Prostate gland (tissue), 2 donors: Measurements from ENCODE around the gene BCL2L12. TPM values are rescaled to one million over a fixed set of nuclear protein-coding genes. Genes with fewer than 3 reads are reported as not detected.

Experiments
- DNase-seq: peaks from one replicate; pipeline ENCODE4 v3.0.0-alpha.2; 2019; ENCODE audit warnings: low spot score
- H3K27ac ChIP-seq, 2 donors: fragments of 200-600 bp; sonication (generic); 2 replicates each; pipeline ENCODE4 v1.5.1; 2017 to 2019
- H3K27me3 ChIP-seq: fragments of 200-600 bp; sonication (generic); replicated peaks from 2 replicates; pipeline ENCODE4 v1.5.1; 2019; ENCODE audit not compliant: insufficient read depth
- H3K36me3 ChIP-seq, 2 donors: fragments of 200-600 bp; sonication (generic); 1 replicate in 1 of 2; 2 replicates in 1 of 2; pipeline versions ENCODE4 v1.5.1 to v1.8.1; 2017 to 2019
- H3K4me1 ChIP-seq: fragments of 200-600 bp; sonication (generic); replicated peaks from 2 replicates; pipeline ENCODE4 v1.5.1; 2019
- H3K4me3 ChIP-seq, 2 donors: fragments of 200-600 bp; sonication (generic); 2 replicates each; pipeline ENCODE4 v1.5.1; 2017 to 2019
- H3K9me3 ChIP-seq: fragments of 200-600 bp; sonication (generic); 2 replicates; pipeline ENCODE4 v1.5.1; 2017
- CTCF ChIP-seq, 4 experiments: fragments of 200-600 bp in 2 of 4; fragments of 450-650 bp in 2 of 4; sonication (generic) in 2 of 4; IDR thresholded peaks; 1 replicate in 3 of 4; 2 replicates in 1 of 4; pipeline ENCODE4 v1.5.1; 2016 to 2019; ENCODE audit warnings: antibody characterized with exemption in 4 of 4, mild to moderate bottlenecking in 2 of 4, moderate library complexity in 2 of 4
- POLR2A ChIP-seq: fragments of 450-650 bp; IDR thresholded peaks from one replicate; pipeline ENCODE4 v1.6.1; 2016; ENCODE audit warnings: antibody characterized with exemption, mild to moderate bottlenecking
- POLR2AphosphoS5 ChIP-seq: sonication (generic); formaldehyde crosslinking; IDR thresholded peaks from one replicate; pipeline ENCODE4 v1.6.1; 2017; ENCODE audit warnings: antibody characterized with exemption
- WGBS: methylation state at CpG from one replicate; pipeline ENCODE4 v1.1.5; 2018; 5-methylcytosine and 5-hydroxymethylcytosine counted together
- intact Hi-C: fragments of 100-400 bp; cut with DNase I; formaldehyde crosslinking; loops from one replicate; pipeline ENCODE4 v1.14.2; 2022
- total RNA-seq, 2 donors: library from RNA; depleted of rRNA; stranded (reverse); fragments of >200 nt; gene quantifications; one replicate each; pipeline ENCODE4 v1.1.0, GENCODE V29; 2016

BCL2L12 gene
- total RNA-seq, 2 donors from 2014 or later: 11.6 to 11.7 TPM

DNA sequence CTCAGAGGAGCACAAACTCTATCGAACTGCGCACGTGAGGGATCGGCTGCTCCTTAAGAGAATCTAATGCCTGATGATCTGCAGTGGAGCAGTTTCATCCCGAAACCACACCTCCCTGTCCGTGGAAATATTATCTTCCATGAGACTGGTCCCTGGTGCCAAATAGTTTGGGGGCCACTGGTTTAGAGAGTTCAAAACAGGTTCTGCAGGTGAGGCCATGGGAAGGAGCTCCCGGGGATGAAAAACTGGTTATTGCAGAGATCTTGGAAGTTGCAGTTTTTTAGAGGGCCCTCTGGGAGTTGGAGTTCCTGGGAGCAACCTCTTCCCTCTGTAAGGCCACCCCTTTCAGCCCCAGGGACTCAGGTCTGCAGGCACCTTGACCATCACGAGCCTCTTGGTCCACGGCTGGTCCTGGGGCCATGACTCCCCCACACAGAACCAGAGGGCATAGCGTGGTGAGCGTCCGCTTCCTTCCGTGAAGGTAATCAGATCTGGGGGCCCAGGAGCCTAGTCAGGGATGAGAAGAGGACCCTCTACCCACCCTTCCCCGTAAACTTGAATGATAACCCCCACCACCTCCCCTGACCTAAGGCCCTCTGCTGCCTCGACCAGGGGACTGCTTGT lies 5.3 kb upstream of the BCL2L12 start:
- Histone ChIP-seq H3K9me3 (no peaks in the 10 kb centered on the region), H3K4me1 (no peaks in the 10 kb centered on the region), H3K4me3 (no peak overlapping the region), H3K27ac (no peak overlapping the region), H3K36me3 (peaks cover 13 to 30% of the 10 kb centered on the region in 2 donors), H3K27me3 (no peaks in the 10 kb centered on the region)
- intact Hi-C loops: no loop called here
- TF ChIP-seq POLR2A: no peak
- no peak for TF ChIP-seq CTCF (IDR thresholded peaks at IDR 0.05)
- TF ChIP-seq POLR2AphosphoS5: no peak
- DNase-seq: no peak
- 80% methylated on average over 15 of the region's 15 CpGs for WGBS

GRCh38 chr19:49662011-49662410 lies 3.7 kb upstream of the BCL2L12 start:
- 92% methylated on average over 16 of the region's 16 CpGs for WGBS
- no peaks in the 10 kb centered on the region for H3K27me3 ChIP-seq
- peaks cover 10% of the 10 kb centered on the region for H3K4me1 ChIP-seq
- peaks cover 9 to 29% of the 10 kb centered on the region in 2 donors for H3K36me3 ChIP-seq
- no peak overlapping the region for H3K4me3 ChIP-seq
- intact Hi-C loops: no loop called here
- TF ChIP-seq POLR2AphosphoS5 (no peak), POLR2A (no peak), CTCF (IDR thresholded peaks at IDR 0.05) (no peak)
- H3K27ac ChIP-seq: no peak overlapping the region
- no peaks in the 10 kb centered on the region for H3K9me3 ChIP-seq
- DNase-seq: no peak

- Histone ChIP-seq H3K27ac (peak overlapping the region in 1 of 2 donors; percentile 89), H3K4me3 (no peak overlapping the region), H3K36me3 (peaks cover 9 to 19% of the 10 kb centered on the region in 2 donors), H3K4me1 (peaks cover 13% of the 10 kb centered on the region), H3K9me3 (no peaks in the 10 kb centered on the region), H3K27me3 (no peaks in the 10 kb centered on the region)
- WGBS: 87% methylated on average over 12 of the region's 12 CpGs
- no peak for DNase-seq
- intact Hi-C loops: no loop called here
- TF ChIP-seq POLR2A (no peak), CTCF (IDR thresholded peaks at IDR 0.05) (no peak), POLR2AphosphoS5 (no peak)
These were observed 2.5 kb upstream of the BCL2L12 start for GRCh38 chr19:49663224-49663623.

DNA sequence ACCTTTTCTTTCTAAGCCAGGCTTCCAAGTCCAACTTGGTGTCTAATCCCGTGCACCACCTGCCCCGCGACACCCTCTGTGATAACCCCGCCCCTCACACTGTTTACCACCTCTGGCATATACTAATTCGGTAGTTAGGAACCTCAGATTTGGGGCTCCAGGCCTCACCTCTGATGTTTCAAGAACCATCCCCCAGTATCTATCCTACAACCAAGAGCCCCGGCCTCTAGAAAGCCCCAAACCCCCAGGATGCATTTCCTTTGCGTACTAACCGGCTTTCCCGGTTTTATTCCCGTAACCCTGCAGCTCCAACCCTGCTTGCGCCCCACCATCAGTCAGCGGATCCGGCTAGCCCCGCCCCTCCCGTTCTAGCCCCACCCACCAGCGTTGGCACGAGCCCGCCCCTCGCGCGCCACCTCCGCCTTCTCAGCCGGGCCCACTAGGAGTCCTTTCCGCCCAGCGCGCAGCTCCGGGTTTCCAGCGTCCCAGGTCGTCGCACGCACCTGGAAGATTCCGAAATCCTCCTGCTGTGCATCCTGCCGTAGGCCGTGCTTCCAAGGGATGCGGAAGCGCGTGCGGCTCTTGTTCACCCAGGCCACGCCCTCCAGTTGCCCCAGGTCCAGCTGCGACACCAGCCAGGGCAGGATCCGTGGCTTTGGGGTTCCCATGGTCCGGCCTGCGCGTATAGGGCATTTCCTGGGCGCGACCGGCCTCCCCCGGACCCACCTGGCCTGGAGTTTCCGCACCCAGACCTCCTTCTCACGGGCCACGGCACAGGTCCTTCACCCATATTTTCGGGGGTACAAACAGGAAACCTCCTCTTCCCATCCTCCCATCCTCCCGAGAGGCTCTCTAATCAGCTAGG lies 1.3 kb upstream of the BCL2L12 start:
- H3K27me3 ChIP-seq: no peaks in the 10 kb centered on the region
- H3K4me1 ChIP-seq: peaks cover 13% of the 10 kb centered on the region
- WGBS: under 1% methylated on average over 51 of the region's 53 CpGs
- H3K9me3 ChIP-seq: no peaks in the 10 kb centered on the region
- intact Hi-C loops: no loop called here
- H3K36me3 ChIP-seq: peaks cover 3 to 11% of the 10 kb centered on the region in 2 donors
- peak; percentile 81 for TF ChIP-seq POLR2AphosphoS5
- peak in 2 of 4 experiments; percentile 37 to 59 for TF ChIP-seq CTCF (IDR thresholded peaks at IDR 0.05)
- TF ChIP-seq POLR2A: peak; percentile 71
- peak overlapping the region; percentile 53 to 63 for H3K4me3 ChIP-seq
- peak overlapping the region; percentile 81 to 89 for H3K27ac ChIP-seq
- DNase-seq: peak; percentile 91
